Thymus (tissue), 11 donors: ENCODE measurements around the gene SLC36A2. TPM values are rescaled to one million over a fixed set of nuclear protein-coding genes. Genes with fewer than 3 reads are reported as not detected.

Experiments
- DNase-seq, 9 donors: peaks; one replicate each; pipeline ENCODE4 v3.0.0-alpha.2; 2013; ENCODE audit warnings: low spot score in 9 of 9, low read depth in 6 of 9, missing footprints in 1 of 9
- H3K27ac ChIP-seq, 2 donors: one replicate each; pipeline ENCODE4 v1.5.1; 2013; ENCODE audit warnings: control low read depth in 1 of 2, low read depth in 1 of 2, low read length in 1 of 2, mild to moderate bottlenecking in 1 of 2, moderate library complexity in 1 of 2
- H3K27me3 ChIP-seq, 2 donors: one replicate each; pipeline ENCODE4 v1.5.1; 2013; ENCODE audit warnings: low read length in 1 of 2; ENCODE audit not compliant: control insufficient read depth in 2 of 2, insufficient read depth in 1 of 2
- H3K36me3 ChIP-seq, 2 donors: one replicate each; pipeline ENCODE4 v1.5.1; 2013; ENCODE audit warnings: low read length in 1 of 2, mild to moderate bottlenecking in 1 of 2, moderate library complexity in 1 of 2; ENCODE audit not compliant: control insufficient read depth in 2 of 2, insufficient read depth in 2 of 2
- H3K4me1 ChIP-seq, 2 donors: one replicate each; pipeline ENCODE4 v1.5.1; 2013; ENCODE audit warnings: low read length in 2 of 2; ENCODE audit not compliant: control insufficient read depth in 2 of 2, insufficient read depth in 2 of 2
- H3K4me3 ChIP-seq, 2 donors: one replicate each; pipeline ENCODE4 v1.5.1; 2013; ENCODE audit warnings: low read length in 2 of 2, control low read depth in 1 of 2, mild to moderate bottlenecking in 1 of 2
- H3K9me3 ChIP-seq, 2 donors: one replicate each; pipeline ENCODE4 v1.5.1; 2013; ENCODE audit warnings: low read length in 1 of 2, mild to moderate bottlenecking in 1 of 2; ENCODE audit not compliant: control insufficient read depth in 2 of 2, insufficient read depth in 1 of 2
- WGBS: extraction: QIAGEN DNeasy Blood & Tissue Kit; methylation state at CpG from one replicate; pipeline ENCODE4 v1.1.7; 2013; 5-methylcytosine and 5-hydroxymethylcytosine counted together
- polyA plus RNA-seq: library from polyadenylated mRNA; stranded (reverse); fragments of 200-250 nt; gene quantifications from one replicate; pipeline ENCODE4 v1.2.3, GENCODE V29; 2013
- total RNA-seq: library from RNA; stranded (reverse); fragments of 120-200 nt; gene quantifications from one replicate; pipeline ENCODE4 v1.2.4, GENCODE V29; 2013
- donor health status: healthy.

SLC36A2 gene
- total and polyA plus RNA-seq, 2 donors = 0.02 TPM; not detected in 1

- Histone ChIP-seq H3K9me3 (no peaks in the 10 kb centered on the region), H3K4me1 (no peaks in the 10 kb centered on the region), H3K4me3 (no peak overlapping the region), H3K27me3 (no peaks in the 10 kb centered on the region), H3K36me3 (no peaks in the 10 kb centered on the region), H3K27ac (no peak overlapping the region)
- 83% methylated on average over 4 of the region's 4 CpGs for WGBS
- DNase-seq = no peak
These were observed 64.1 kb downstream of the SLC36A2 start for GRCh38 chr5:151283120-151283825.

GRCh38 chr5:151281001-151281639 is 66.2 kb downstream of the SLC36A2 start:
- DNase-seq = no peak
- WGBS = 97% methylated on average over 13 of the region's 13 CpGs
- Histone ChIP-seq H3K27me3 (no peaks in the 10 kb centered on the region), H3K27ac (no peak overlapping the region), H3K36me3 (no peaks in the 10 kb centered on the region), H3K4me1 (no peaks in the 10 kb centered on the region), H3K9me3 (no peaks in the 10 kb centered on the region), H3K4me3 (no peak overlapping the region)

- Histone ChIP-seq H3K4me3 (no peak overlapping the region), H3K27me3 (no peaks in the 10 kb centered on the region), H3K27ac (no peak overlapping the region), H3K9me3 (no peaks in the 10 kb centered on the region), H3K4me1 (no peaks in the 10 kb centered on the region), H3K36me3 (no peaks in the 10 kb centered on the region)
- WGBS = 96% methylated on average over 2 of the region's 2 CpGs
- no peak for DNase-seq
These were observed 66.9 kb downstream of the SLC36A2 start for GRCh38 chr5:151280443-151280842.

- DNase-seq = no peak
- Histone ChIP-seq H3K36me3 (no peaks in the 10 kb centered on the region), H3K4me1 (no peaks in the 10 kb centered on the region), H3K27ac (no peak overlapping the region), H3K9me3 (no peaks in the 10 kb centered on the region), H3K4me3 (no peak overlapping the region), H3K27me3 (no peaks in the 10 kb centered on the region)
- 89% methylated on average over 5 of the region's 5 CpGs for WGBS
These were observed 68.5 kb downstream of the SLC36A2 start for GRCh38 chr5:151278845-151279244.

GRCh38 chr5:151275803-151276202 is 71.6 kb downstream of the SLC36A2 start:
- Histone ChIP-seq H3K27ac (no peak overlapping the region), H3K4me3 (no peak overlapping the region), H3K27me3 (no peaks in the 10 kb centered on the region), H3K4me1 (no peaks in the 10 kb centered on the region), H3K36me3 (no peaks in the 10 kb centered on the region), H3K9me3 (no peaks in the 10 kb centered on the region)
- no peak for DNase-seq
- 98% methylated on average over 2 of the region's 2 CpGs for WGBS

- Histone ChIP-seq H3K27me3 (no peaks in the 10 kb centered on the region), H3K9me3 (no peaks in the 10 kb centered on the region), H3K27ac (no peak overlapping the region), H3K36me3 (peaks cover 0 to 5% of the 10 kb centered on the region in 2 donors), H3K4me3 (no peak overlapping the region), H3K4me1 (no peaks in the 10 kb centered on the region)
- no peak for DNase-seq
These were observed 72.7 kb downstream of the SLC36A2 start for GRCh38 chr5:151274666-151275065.

GRCh38 chr5:151271336-151271735 is 76.0 kb downstream of the SLC36A2 start:
- Histone ChIP-seq H3K4me3 (no peak overlapping the region), H3K9me3 (no peaks in the 10 kb centered on the region), H3K36me3 (peaks cover 20 to 32% of the 10 kb centered on the region in 2 donors), H3K27me3 (no peaks in the 10 kb centered on the region), H3K4me1 (no peaks in the 10 kb centered on the region), H3K27ac (no peak overlapping the region)
- no peak for DNase-seq

- H3K27ac ChIP-seq = no peak overlapping the region
- H3K9me3 ChIP-seq = no peaks in the 10 kb centered on the region
- peak in 1 of 9 donors; percentile 15 for DNase-seq
- H3K4me3 ChIP-seq = no peak overlapping the region
- H3K4me1 ChIP-seq = no peaks in the 10 kb centered on the region
- H3K27me3 ChIP-seq = no peaks in the 10 kb centered on the region
- WGBS = 95% methylated on average over 1 of the region's 1 CpG
- peaks cover 20 to 32% of the 10 kb centered on the region in 2 donors for H3K36me3 ChIP-seq
These were observed 76.8 kb downstream of the SLC36A2 start for GRCh38 chr5:151270599-151270998.

GRCh38 chr5:151267491-151268260 is 79.7 kb downstream of the SLC36A2 start:
- Histone ChIP-seq H3K36me3 (peaks cover 22 to 41% of the 10 kb centered on the region in 2 donors), H3K4me3 (no peak overlapping the region), H3K27ac (no peak overlapping the region), H3K4me1 (no peaks in the 10 kb centered on the region), H3K9me3 (no peaks in the 10 kb centered on the region), H3K27me3 (no peaks in the 10 kb centered on the region)
- DNase-seq = no peak
- WGBS = 98% methylated on average over 11 of the region's 11 CpGs
